K562 (cell line): ENCODE data around the gene PHF1. TPM values are rescaled to one million over a fixed set of nuclear protein-coding genes. Genes with fewer than 3 reads are reported as not detected.
A peak's percentile ranks its signal among the peaks of the same experiment; 100 is the strongest.

Experiments used
- BCL6 ChIP-seq: fragments of 250-450 bp; sonication (Bioruptor Pico); IDR thresholded peaks from 2 replicates; pipeline ENCODE4 v1.4.0; 2020
- CREBBP ChIP-seq: IDR thresholded peaks from one replicate; pipeline ENCODE4 v1.6.1; 2012; ENCODE audit warnings: low read depth, mild to moderate bottlenecking, control low read depth, inconsistent platforms, low read length
- EGR1 ChIP-seq: fragments of 450-650 bp; conservative IDR thresholded peaks from 2 replicates; pipeline ENCODE4 v1.6.1; 2017; ENCODE audit warnings: mild to moderate bottlenecking
- EP400 ChIP-seq: fragments of 450-650 bp; IDR thresholded peaks from 2 replicates; pipeline ENCODE4 v1.6.1; 2017; ENCODE audit warnings: antibody characterized with exemption, mild to moderate bottlenecking, moderate library complexity
- HIVEP1 ChIP-seq: fragments of 250-450 bp; sonication (Bioruptor Pico); IDR thresholded peaks from 2 replicates; pipeline ENCODE4 v1.4.0; 2020; ENCODE audit warnings: mild to moderate bottlenecking
- MIER1 ChIP-seq: fragments of 450-650 bp; IDR thresholded peaks from 2 replicates; pipeline ENCODE4 v1.6.1; 2016; ENCODE audit warnings: antibody characterized with exemption, mild to moderate bottlenecking, low read depth
- SMAD4 ChIP-seq: fragments of 250-450 bp; sonication (Bioruptor Pico); conservative IDR thresholded peaks from 2 replicates; pipeline ENCODE4 v1.8.0; 2021; ENCODE audit warnings: inconsistent platforms, mild to moderate bottlenecking, moderate library complexity
- ZNF253 ChIP-seq: fragments of 250-450 bp; sonication (Bioruptor Pico); conservative IDR thresholded peaks from 2 replicates; pipeline ENCODE4 v1.6.1; 2021; ENCODE audit warnings: mild to moderate bottlenecking
- ZNF444 ChIP-seq: fragments of 250-450 bp; sonication (Bioruptor Pico); IDR thresholded peaks from 2 replicates; pipeline ENCODE4 v1.4.0; 2020; ENCODE audit warnings: mild to moderate bottlenecking, moderate library complexity
- polyA plus RNA-seq, 8 experiments: library from polyadenylated mRNA; depleted of rRNA in 4 of 8; stranded (reverse) in 5 of 8; unstranded in 3 of 8; fragments of >200 nt; fragmentation: Nextera tagmentation in 2 of 8; fragmentation: Illumina TruSeq in 1 of 8; extraction: Ambion mirVana in 2 of 8; extraction: Trizol in 1 of 8; gene quantifications; 2 replicates each; pipeline versions ENCODE4 v1.2.1 to v1.2.3, GENCODE V29; 2011 to 2014; ENCODE audit warnings: inconsistent platforms in 1 of 8, missing spikeins in 1 of 8
- total RNA-seq, 7 experiments: library from RNA; depleted of rRNA in 6 of 7; stranded (reverse); fragments of >200 nt in 6 of 7; fragmentation: Illumina TruSeq in 2 of 7; extraction: Trizol in 2 of 7; gene quantifications; 2 replicates each; pipeline versions ENCODE4 v1.2.1 to v1.2.3, GENCODE V29; 2011 to 2021; ENCODE audit warnings: low replicate concordance in 1 of 7
- TF ChIP-seq, protein P1 (sequence below), 2 experiments: IDR thresholded peaks in 1 of 2; conservative IDR thresholded peaks in 1 of 2; 2 replicates each; pipeline ENCODE4 v1.6.1; 2016; ENCODE audit warnings: low read depth in 2 of 2, mild to moderate bottlenecking in 1 of 2, missing compliant biosample characterization in 1 of 2, missing genetic modification characterization in 1 of 2, moderate library complexity in 1 of 2
- TF ChIP-seq, protein P2 (sequence below): fragments of 450-650 bp; IDR thresholded peaks from 2 replicates; pipeline ENCODE4 v1.6.1; 2014; ENCODE audit warnings: low read depth, mild to moderate bottlenecking, moderate library complexity, borderline replicate concordance
- TF ChIP-seq, protein P3 (sequence below), 2 experiments: fragments of 150-350 bp in 1 of 2; IDR thresholded peaks; 2 replicates each; pipeline ENCODE4 v1.6.1; 2012 to 2016; ENCODE audit warnings: low read depth in 2 of 2, low read length in 2 of 2, mild to moderate bottlenecking in 1 of 2, moderate library complexity in 1 of 2
- TF ChIP-seq, protein P4 (sequence below): fragments of 200-800 bp; sonication (Bioruptor generic); IDR thresholded peaks from 2 replicates; pipeline ENCODE4 v1.6.1; 2016; ENCODE audit warnings: missing genetic modification characterization, missing compliant biosample characterization

The PHF1 gene
- total and polyA plus RNA-seq, 9 of the 15 experiments (the other 6 are each of a cell fraction or from before 2014, with no cell fraction given) = 3.7 to 64.2 (median 33.7) TPM

DNA sequence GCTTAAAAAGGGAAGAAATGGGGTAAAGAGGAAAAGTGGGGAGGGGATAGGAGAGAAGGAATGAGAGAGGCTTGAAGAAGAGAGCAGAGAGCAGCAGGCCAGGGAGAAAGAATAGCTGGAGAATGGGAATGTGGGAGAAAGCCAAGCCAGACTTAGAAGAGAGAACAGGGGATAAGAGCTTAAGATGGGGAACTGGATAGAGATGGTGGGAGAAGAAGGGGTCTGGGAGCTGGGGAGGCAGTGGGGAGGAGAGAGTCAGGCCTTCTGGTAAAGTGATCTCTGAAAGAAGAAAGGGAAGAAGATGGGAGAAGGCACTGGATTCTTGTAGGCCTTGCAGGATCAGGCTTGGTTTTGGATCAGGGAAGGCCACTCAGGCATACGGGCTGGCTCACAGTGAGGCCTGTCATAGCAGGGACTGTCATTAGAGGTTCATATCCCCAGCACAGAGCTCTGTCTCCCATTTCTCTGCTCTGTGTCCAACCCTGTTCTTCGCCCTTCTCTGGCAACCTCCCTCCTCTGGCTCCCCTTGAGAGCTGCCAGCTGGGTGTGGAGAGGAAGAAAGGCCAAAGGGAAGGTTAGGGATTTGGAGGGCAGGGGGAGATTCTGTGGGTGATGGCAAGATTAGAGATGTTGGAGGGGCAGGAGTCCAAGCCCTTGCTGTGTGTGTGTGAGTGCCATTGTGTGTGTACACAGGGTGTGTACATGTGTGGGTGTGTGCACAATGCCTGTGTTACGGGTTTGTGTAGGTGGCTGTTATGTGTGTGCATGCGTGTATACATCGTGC is 18.3 kb downstream of the PHF1 start (continued):
- TF ChIP-seq, protein P1, sequence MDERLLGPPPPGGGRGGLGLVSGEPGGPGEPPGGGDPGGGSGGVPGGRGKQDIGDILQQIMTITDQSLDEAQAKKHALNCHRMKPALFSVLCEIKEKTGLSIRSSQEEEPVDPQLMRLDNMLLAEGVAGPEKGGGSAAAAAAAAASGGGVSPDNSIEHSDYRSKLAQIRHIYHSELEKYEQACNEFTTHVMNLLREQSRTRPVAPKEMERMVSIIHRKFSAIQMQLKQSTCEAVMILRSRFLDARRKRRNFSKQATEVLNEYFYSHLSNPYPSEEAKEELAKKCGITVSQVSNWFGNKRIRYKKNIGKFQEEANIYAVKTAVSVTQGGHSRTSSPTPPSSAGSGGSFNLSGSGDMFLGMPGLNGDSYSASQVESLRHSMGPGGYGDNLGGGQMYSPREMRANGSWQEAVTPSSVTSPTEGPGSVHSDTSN (CRISPR knock-in tag; IDR thresholded peaks at IDR 0.05; ENCODE audit: low read depth) = no peak
- TF ChIP-seq, protein P1 (tag; conservative IDR thresholded peaks at IDR 0.05; ENCODE audit: low read depth) = no peak
- TF ChIP-seq HIVEP1 (CRISPR knock-in tag) = no peak
- TF ChIP-seq EP400 = no peak
- TF ChIP-seq, protein P2, sequence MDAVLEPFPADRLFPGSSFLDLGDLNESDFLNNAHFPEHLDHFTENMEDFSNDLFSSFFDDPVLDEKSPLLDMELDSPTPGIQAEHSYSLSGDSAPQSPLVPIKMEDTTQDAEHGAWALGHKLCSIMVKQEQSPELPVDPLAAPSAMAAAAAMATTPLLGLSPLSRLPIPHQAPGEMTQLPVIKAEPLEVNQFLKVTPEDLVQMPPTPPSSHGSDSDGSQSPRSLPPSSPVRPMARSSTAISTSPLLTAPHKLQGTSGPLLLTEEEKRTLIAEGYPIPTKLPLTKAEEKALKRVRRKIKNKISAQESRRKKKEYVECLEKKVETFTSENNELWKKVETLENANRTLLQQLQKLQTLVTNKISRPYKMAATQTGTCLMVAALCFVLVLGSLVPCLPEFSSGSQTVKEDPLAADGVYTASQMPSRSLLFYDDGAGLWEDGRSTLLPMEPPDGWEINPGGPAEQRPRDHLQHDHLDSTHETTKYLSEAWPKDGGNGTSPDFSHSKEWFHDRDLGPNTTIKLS = no peak
- TF ChIP-seq MIER1 = 0 out of 2 replicates have a peak, but pooled peaks have one; percentile 12
- TF ChIP-seq, protein P3, sequence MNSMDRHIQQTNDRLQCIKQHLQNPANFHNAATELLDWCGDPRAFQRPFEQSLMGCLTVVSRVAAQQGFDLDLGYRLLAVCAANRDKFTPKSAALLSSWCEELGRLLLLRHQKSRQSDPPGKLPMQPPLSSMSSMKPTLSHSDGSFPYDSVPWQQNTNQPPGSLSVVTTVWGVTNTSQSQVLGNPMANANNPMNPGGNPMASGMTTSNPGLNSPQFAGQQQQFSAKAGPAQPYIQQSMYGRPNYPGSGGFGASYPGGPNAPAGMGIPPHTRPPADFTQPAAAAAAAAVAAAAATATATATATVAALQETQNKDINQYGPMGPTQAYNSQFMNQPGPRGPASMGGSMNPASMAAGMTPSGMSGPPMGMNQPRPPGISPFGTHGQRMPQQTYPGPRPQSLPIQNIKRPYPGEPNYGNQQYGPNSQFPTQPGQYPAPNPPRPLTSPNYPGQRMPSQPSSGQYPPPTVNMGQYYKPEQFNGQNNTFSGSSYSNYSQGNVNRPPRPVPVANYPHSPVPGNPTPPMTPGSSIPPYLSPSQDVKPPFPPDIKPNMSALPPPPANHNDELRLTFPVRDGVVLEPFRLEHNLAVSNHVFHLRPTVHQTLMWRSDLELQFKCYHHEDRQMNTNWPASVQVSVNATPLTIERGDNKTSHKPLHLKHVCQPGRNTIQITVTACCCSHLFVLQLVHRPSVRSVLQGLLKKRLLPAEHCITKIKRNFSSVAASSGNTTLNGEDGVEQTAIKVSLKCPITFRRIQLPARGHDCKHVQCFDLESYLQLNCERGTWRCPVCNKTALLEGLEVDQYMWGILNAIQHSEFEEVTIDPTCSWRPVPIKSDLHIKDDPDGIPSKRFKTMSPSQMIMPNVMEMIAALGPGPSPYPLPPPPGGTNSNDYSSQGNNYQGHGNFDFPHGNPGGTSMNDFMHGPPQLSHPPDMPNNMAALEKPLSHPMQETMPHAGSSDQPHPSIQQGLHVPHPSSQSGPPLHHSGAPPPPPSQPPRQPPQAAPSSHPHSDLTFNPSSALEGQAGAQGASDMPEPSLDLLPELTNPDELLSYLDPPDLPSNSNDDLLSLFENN (IDR thresholded peaks at IDR 0.05; ENCODE audit: low read depth in 2 of 2, low read length in 2 of 2) = no peak
- no peak for TF ChIP-seq ZNF444 (CRISPR knock-in tag)
- no peak for TF ChIP-seq SMAD4
- TF ChIP-seq CREBBP = no peak
- no peak for TF ChIP-seq BCL6 (CRISPR knock-in tag)
- no peak for TF ChIP-seq ZNF253
- TF ChIP-seq, protein P4, sequence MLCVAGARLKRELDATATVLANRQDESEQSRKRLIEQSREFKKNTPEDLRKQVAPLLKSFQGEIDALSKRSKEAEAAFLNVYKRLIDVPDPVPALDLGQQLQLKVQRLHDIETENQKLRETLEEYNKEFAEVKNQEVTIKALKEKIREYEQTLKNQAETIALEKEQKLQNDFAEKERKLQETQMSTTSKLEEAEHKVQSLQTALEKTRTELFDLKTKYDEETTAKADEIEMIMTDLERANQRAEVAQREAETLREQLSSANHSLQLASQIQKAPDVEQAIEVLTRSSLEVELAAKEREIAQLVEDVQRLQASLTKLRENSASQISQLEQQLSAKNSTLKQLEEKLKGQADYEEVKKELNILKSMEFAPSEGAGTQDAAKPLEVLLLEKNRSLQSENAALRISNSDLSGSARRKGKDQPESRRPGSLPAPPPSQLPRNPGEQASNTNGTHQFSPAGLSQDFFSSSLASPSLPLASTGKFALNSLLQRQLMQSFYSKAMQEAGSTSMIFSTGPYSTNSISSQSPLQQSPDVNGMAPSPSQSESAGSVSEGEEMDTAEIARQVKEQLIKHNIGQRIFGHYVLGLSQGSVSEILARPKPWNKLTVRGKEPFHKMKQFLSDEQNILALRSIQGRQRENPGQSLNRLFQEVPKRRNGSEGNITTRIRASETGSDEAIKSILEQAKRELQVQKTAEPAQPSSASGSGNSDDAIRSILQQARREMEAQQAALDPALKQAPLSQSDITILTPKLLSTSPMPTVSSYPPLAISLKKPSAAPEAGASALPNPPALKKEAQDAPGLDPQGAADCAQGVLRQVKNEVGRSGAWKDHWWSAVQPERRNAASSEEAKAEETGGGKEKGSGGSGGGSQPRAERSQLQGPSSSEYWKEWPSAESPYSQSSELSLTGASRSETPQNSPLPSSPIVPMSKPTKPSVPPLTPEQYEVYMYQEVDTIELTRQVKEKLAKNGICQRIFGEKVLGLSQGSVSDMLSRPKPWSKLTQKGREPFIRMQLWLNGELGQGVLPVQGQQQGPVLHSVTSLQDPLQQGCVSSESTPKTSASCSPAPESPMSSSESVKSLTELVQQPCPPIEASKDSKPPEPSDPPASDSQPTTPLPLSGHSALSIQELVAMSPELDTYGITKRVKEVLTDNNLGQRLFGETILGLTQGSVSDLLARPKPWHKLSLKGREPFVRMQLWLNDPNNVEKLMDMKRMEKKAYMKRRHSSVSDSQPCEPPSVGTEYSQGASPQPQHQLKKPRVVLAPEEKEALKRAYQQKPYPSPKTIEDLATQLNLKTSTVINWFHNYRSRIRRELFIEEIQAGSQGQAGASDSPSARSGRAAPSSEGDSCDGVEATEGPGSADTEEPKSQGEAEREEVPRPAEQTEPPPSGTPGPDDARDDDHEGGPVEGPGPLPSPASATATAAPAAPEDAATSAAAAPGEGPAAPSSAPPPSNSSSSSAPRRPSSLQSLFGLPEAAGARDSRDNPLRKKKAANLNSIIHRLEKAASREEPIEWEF (CRISPR knock-in tag) = no peak
- TF ChIP-seq EGR1 = peak; percentile 47
